ENCODE data around the gene UBE2D3.
"Not testable (repeated sequence)": the region's sequence is repeated elsewhere in the genome, so short reads cannot be mapped to it uniquely, and the experiment has no call there.

The UBE2D3 gene

GRCh38 chr4:102824398-102824797, 3.0 kb downstream of the UBE2D3 start:
- DNase-seq (ENCODE audit: low read depth), result no peak
- H3K4me3 ChIP-seq (ENCODE audit: low read length), result peak overlapping the region; percentile 93
- TF ChIP-seq CTCF (IDR thresholded peaks at IDR 0.05; ENCODE audit: insufficient read depth, low read depth, low read length, missing control alignments), result no peak

GRCh38 chr4:102823897-102824296, 3.5 kb downstream of the UBE2D3 start:
- TF ChIP-seq CTCF (IDR thresholded peaks at IDR 0.05; ENCODE audit: insufficient read depth, low read depth, low read length, missing control alignments), result no peak
- peak overlapping the region; percentile 93 for H3K4me3 ChIP-seq (ENCODE audit: low read length)
- no peak for DNase-seq (ENCODE audit: low read depth)

- peak overlapping the region; percentile 93 for H3K4me3 ChIP-seq (ENCODE audit: low read length)
- DNase-seq (ENCODE audit: low read depth), result no peak
- no peak for TF ChIP-seq CTCF (IDR thresholded peaks at IDR 0.05; ENCODE audit: insufficient read depth, low read depth, low read length, missing control alignments)
Observed at GRCh38 chr4:102823464-102823863, 3.9 kb downstream of the UBE2D3 start.

GRCh38 chr4:102819588-102820365, 7.6 kb downstream of the UBE2D3 start:
- DNase-seq (ENCODE audit: low read depth), result no peak
- no peak overlapping the region for H3K4me3 ChIP-seq (ENCODE audit: low read length)

GRCh38 chr4:102819100-102819499, 8.3 kb downstream of the UBE2D3 start:
- DNase-seq (ENCODE audit: low read depth); H3K4me3 ChIP-seq (ENCODE audit: low read length): not testable (repeated sequence)

More at GRCh38 chr4:102819588-102820365, 7.6 kb downstream of the UBE2D3 start:
- TF ChIP-seq CTCF (IDR thresholded peaks at IDR 0.05; ENCODE audit: insufficient read depth, low read depth, low read length, missing control alignments), result no peak

GRCh38 chr4:102817613-102818268, 9.6 kb downstream of the UBE2D3 start:
- TF ChIP-seq CTCF (IDR thresholded peaks at IDR 0.05; ENCODE audit: insufficient read depth, low read depth, low read length, missing control alignments), result no peak
- DNase-seq (ENCODE audit: low read depth), result peak; percentile 20
- H3K4me3 ChIP-seq (ENCODE audit: low read length), result no peak overlapping the region

GRCh38 chr4:102817021-102817605, 10.2 kb downstream of the UBE2D3 start:
- H3K4me3 ChIP-seq (ENCODE audit: low read length), result peak overlapping the region; percentile 3
- TF ChIP-seq CTCF (IDR thresholded peaks at IDR 0.05; ENCODE audit: insufficient read depth, low read depth, low read length, missing control alignments), result no peak
- DNase-seq (ENCODE audit: low read depth), result peak; percentile 69

All from epithelial cell of esophagus (primary cell).